Rectal smooth muscle tissue (tissue), 1 donor: ENCODE data around the gene TP53I3.
"Not testable (repeated sequence)": the region's sequence is repeated elsewhere in the genome, so short reads cannot be mapped to it uniquely, and the experiment has no call there.

Experiments used
- H3K27ac ChIP-seq: one replicate; pipeline ENCODE4 v1.7.0; 2013; ENCODE audit warnings: low read depth, low read length, inconsistent platforms
- H3K27me3 ChIP-seq: one replicate; pipeline ENCODE4 v1.7.0; 2013; ENCODE audit warnings: low read length; ENCODE audit not compliant: control insufficient read depth, insufficient read depth
- H3K36me3 ChIP-seq: one replicate; pipeline ENCODE4 v1.7.0; 2013; ENCODE audit warnings: low read length; ENCODE audit not compliant: control insufficient read depth, insufficient read depth
- H3K4me1 ChIP-seq: one replicate; pipeline ENCODE4 v1.7.0; 2013; ENCODE audit warnings: low read length; ENCODE audit not compliant: control insufficient read depth, insufficient read depth
- H3K4me3 ChIP-seq: one replicate; pipeline ENCODE4 v1.7.0; 2013; ENCODE audit warnings: low read length
- H3K9ac ChIP-seq: one replicate; pipeline ENCODE4 v1.7.0; 2013; ENCODE audit warnings: low read length

The TP53I3 gene

DNA sequence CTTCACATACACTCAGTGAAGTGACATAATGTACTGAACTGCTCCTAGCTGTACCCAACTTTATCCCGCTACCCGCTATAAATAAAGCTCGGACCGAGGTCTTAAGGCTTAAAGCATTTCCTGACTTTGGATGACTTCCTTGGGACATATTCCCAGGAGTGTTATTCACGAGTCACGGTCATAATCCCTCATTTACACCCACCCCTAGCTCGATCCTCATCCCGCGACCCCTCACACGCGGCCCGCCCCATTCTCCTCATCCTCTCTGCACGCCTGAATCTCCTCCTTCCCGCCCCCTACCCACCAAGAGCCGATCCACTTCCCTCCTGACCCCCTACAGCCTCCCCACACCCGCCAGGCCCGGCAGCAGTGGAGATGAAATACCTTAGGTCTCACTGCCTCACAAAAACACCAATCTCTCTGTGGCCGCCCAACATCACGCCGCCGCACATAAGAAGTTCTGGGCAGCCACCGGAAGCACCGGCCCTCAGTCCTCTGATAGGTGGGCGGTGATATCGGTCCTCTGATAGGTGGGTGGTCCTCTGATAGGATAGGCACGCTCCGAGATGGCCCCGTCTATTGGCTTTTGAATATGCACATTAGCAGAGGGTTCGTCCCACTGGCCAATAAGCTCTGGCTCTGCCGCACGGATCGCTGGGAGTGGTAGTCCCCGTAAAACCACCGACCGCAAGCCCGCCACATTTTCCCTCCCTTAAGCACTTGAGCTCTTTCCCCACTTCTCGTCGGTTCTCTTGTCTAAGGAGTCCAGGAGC is 37.5 kb downstream of the TP53I3 start, which contains the start of gene WDCP:
TSS of gene WDCP (minus strand) at position 462 of the 773 bp plus-strand sequence. CDS start 7,897 bp downstream, outside the sequence.
- H3K4me3 ChIP-seq, result peak within 1 kb of the TSS; percentile 79

DNA sequence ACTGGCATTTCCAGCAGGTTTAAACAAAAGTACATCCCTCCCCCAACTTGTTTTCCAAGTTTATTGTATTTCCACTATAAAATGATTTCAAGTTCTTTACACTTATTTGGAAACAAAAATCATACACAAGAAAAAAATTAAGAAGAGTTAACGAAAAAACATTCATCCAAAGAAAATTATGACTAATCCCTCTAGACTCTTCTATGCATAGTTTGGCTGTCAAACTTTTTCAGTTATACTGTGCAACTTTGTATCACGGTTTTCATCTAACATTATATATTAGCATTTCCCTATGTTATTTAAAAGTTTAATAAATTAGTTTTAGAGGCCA is 38.1 kb downstream of the TP53I3 start:
- peak overlapping the region; percentile 46 for H3K9ac ChIP-seq
- H3K27ac ChIP-seq, result no peak overlapping the region
- H3K4me3 ChIP-seq, result peak overlapping the region; percentile 79
- no peaks in the 10 kb centered on the region for H3K36me3 ChIP-seq
- peaks cover 4% of the 10 kb centered on the region for H3K27me3 ChIP-seq
- peaks cover 3% of the 10 kb centered on the region for H3K4me1 ChIP-seq

More for the DNA sequence above, 37.5 kb downstream of the TP53I3 start, which contains the start of gene WDCP:
- peaks cover 3% of the 10 kb centered on the region for H3K4me1 ChIP-seq
- H3K27me3 ChIP-seq, result peaks cover 4% of the 10 kb centered on the region
- H3K9ac ChIP-seq, result peak within 1 kb of the TSS; percentile 46
- H3K36me3 ChIP-seq, result no peaks in the 10 kb centered on the region
- peak within 1 kb of the TSS; percentile 53 for H3K27ac ChIP-seq

DNA sequence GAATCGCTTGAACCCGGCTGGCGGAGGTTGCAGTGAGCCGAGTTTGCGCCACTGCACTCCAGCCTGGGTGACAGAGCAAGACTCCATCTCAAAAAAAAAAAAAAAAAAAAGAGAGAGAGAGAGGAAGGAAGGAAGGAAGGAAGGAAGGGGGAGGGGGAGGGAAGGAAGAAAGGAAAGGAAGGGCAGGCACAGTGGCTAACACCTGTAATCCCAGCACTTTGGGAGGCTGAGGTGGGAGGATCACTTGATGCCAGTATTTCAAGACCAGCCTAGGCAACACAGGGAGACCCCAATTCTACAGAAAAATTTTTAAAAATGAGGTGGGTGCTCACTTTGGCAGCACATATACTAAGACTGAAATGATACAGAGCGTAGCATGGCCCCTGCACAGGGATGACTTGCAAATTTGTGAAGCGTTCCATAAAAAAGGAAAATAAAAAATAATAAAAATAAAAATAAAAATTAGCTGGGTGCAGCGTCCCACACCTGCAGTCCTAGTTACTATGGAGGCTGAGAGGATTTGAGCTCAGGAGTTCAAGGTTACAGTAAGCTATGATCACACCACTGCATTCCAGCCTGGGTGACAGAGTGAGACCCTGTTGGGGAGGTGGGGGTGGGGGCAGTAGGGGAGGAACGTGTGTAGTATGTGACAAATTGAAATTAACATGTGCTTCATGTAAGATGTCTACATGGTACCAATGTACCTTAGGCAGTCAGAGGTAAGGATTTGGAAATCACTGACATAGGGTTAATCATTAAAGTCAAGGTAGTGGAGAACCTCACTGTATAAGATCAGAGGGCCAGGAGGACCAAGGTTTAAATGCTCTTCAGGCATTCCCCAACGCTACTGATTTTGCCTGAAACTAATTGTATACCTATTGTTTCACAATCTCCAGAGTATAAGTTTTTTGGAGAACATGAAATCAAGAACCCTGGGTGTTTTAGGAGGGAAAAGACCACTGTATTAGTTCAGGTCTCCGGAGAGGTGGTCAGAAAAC is 38.8 kb downstream of the TP53I3 start:
- no peak overlapping the region for H3K9ac ChIP-seq
- no peak overlapping the region for H3K27ac ChIP-seq
- H3K27me3 ChIP-seq, result peaks cover 4% of the 10 kb centered on the region
- peaks cover 3% of the 10 kb centered on the region for H3K4me1 ChIP-seq
- H3K4me3 ChIP-seq, result no peak overlapping the region
- H3K36me3 ChIP-seq, result no peaks in the 10 kb centered on the region

DNA sequence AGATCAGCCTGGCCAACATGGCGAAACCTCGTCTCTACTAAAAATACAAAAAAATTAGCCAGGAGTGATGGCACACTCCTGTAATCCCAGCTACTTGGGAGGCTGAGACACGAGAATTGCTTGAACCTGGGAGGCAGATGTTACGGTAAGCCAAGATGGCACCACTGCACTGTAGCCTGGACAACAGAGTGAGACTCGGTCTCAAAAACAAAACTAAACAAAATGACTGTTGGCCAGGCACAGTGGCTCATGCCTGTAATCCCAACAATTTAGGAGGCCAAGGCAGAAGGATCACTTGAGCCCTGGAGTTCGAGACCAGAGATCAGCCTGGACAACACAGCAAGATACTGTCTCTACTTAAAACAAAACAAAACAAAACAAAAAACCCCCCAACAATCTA is 41.5 kb downstream of the TP53I3 start:
- H3K27me3 ChIP-seq, H3K4me3 ChIP-seq, H3K36me3 ChIP-seq: not testable (repeated sequence)

DNA sequence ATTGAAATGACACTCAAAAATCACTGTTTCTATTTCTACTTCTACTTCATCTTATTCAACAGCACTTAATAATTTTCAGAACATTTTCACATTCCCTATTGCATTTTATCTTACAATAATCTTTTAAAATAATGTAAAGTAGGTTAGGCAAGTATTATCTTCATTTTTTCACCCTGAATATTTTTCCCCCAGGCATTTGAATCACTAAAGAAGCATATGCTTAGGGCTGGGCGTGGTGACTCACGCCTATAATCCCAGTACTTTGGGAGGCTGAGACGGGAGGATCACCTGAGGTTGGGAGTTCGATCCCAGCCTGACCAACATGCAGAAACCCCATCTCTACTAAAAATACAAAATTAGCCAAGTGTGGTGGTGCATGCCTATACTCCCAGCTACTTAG is 44.1 kb downstream of the TP53I3 start:
- Histone ChIP-seq H3K4me3 (no peak overlapping the region), H3K27me3 (no peaks in the 10 kb centered on the region), H3K36me3 (peaks cover 6% of the 10 kb centered on the region), H3K9ac (no peak overlapping the region), H3K27ac (no peak overlapping the region), H3K4me1 (no peaks in the 10 kb centered on the region)

More for the DNA sequence above, 41.5 kb downstream of the TP53I3 start:
- not testable (repeated sequence) for H3K9ac ChIP-seq, H3K27ac ChIP-seq, H3K4me1 ChIP-seq

DNA sequence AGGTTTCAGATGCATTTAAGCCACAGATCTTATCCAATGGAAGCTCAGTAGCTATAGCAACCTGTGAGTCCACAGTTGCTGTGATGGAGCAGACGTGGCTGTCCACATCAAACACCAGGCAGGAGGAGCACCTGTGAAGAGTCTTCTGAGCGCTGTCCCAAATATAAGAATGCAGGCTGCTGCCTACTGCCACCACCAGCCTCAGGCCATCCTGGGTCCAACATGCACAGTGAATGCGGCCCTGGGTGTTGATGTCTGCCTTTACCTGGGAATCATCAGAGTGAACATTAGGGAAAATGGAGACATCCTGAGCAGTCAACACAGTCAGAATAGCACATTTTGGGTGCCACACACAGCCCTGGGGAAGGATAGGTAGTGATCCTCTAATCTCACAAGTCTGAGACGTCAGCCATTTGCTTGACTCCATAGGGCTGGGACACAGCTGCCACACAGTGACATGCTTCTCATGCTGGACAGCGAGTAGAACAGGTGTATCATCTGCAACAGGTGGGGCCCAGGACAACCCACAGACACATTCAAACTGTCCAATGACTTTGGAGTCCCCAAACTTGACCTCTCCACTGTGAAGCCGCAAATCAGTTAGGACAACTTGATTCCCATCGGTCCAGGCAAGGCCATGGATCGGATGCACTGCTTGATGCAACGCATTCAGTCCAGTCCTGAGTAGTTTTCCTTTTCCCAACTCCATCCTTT is 45.7 kb downstream of the TP53I3 start:
- H3K4me3 ChIP-seq, result no peak overlapping the region
- H3K27ac ChIP-seq, result no peak overlapping the region
- H3K9ac ChIP-seq, result no peak overlapping the region
- peaks cover 6% of the 10 kb centered on the region for H3K36me3 ChIP-seq
- no peaks in the 10 kb centered on the region for H3K4me1 ChIP-seq
- H3K27me3 ChIP-seq, result no peaks in the 10 kb centered on the region
